GM19438 (cell line): ENCODE measurements around the gene LRWD1.
"Not testable (repeated sequence)": the region's sequence is repeated elsewhere in the genome, so short reads cannot be mapped to it uniquely, and the experiment has no call there.

Experiments used
- ATAC-seq: cut with Tn5 transposase; IDR thresholded peaks from one replicate; pipeline ENCODE4 v1.9.1; 2021; ENCODE audit warnings: low read depth; ENCODE audit not compliant: unreplicated experiment

Gene LRWD1

GRCh38 chr7:102439963-102440795 is 24.6 kb upstream of the LRWD1 start:
- ATAC-seq = no peak

- ATAC-seq = peak; percentile 34
These were observed 19.7 kb upstream of the LRWD1 start for GRCh38 chr7:102444961-102445673.

GRCh38 chr7:102445674-102446071 is 19.1 kb upstream of the LRWD1 start:
- no peak for ATAC-seq

GRCh38 chr7:102446387-102447156 is 18.2 kb upstream of the LRWD1 start:
- ATAC-seq = no peak

GRCh38 chr7:102447311-102447710 is 17.5 kb upstream of the LRWD1 start:
- no peak for ATAC-seq

- ATAC-seq = no peak
These were observed 15.6 kb upstream of the LRWD1 start for GRCh38 chr7:102449136-102449535.

- ATAC-seq = no peak
These were observed 14.5 kb upstream of the LRWD1 start for GRCh38 chr7:102450242-102450641.

- ATAC-seq = no peak
These were observed 13.3 kb upstream of the LRWD1 start for GRCh38 chr7:102451371-102452054.

GRCh38 chr7:102452451-102452850 is 12.3 kb upstream of the LRWD1 start:
- ATAC-seq = no peak

- ATAC-seq = no peak
These were observed 11.5 kb upstream of the LRWD1 start for GRCh38 chr7:102453319-102453718.

- ATAC-seq = no peak
These were observed 10.3 kb upstream of the LRWD1 start for GRCh38 chr7:102454468-102454867.

GRCh38 chr7:102454932-102455331 is 9.9 kb upstream of the LRWD1 start:
- ATAC-seq = not testable (repeated sequence)

- no peak for ATAC-seq
These were observed 9.2 kb upstream of the LRWD1 start for GRCh38 chr7:102455596-102455995.

GRCh38 chr7:102456327-102456726 is 8.5 kb upstream of the LRWD1 start:
- ATAC-seq = no peak

GRCh38 chr7:102457352-102457924 is 7.3 kb upstream of the LRWD1 start:
- no peak for ATAC-seq

GRCh38 chr7:102459221-102459844 is 5.5 kb upstream of the LRWD1 start:
- ATAC-seq = no peak

- ATAC-seq = no peak
These were observed 4.3 kb upstream of the LRWD1 start for GRCh38 chr7:102460467-102460866.

GRCh38 chr7:102463841-102464576 is 775 bp upstream of the LRWD1 start:
- ATAC-seq = no peak

- ATAC-seq = no peak
These were observed 1.3 kb downstream of the LRWD1 start for GRCh38 chr7:102466097-102466496.
